Measurements from ENCODE around the gene GPS2.
A peak's percentile ranks its signal among the peaks of the same experiment; 100 is the strongest.
"Not testable (repeated sequence)": the region's sequence is repeated elsewhere in the genome, so short reads cannot be mapped to it uniquely, and the experiment has no call there.

Gene GPS2

DNA sequence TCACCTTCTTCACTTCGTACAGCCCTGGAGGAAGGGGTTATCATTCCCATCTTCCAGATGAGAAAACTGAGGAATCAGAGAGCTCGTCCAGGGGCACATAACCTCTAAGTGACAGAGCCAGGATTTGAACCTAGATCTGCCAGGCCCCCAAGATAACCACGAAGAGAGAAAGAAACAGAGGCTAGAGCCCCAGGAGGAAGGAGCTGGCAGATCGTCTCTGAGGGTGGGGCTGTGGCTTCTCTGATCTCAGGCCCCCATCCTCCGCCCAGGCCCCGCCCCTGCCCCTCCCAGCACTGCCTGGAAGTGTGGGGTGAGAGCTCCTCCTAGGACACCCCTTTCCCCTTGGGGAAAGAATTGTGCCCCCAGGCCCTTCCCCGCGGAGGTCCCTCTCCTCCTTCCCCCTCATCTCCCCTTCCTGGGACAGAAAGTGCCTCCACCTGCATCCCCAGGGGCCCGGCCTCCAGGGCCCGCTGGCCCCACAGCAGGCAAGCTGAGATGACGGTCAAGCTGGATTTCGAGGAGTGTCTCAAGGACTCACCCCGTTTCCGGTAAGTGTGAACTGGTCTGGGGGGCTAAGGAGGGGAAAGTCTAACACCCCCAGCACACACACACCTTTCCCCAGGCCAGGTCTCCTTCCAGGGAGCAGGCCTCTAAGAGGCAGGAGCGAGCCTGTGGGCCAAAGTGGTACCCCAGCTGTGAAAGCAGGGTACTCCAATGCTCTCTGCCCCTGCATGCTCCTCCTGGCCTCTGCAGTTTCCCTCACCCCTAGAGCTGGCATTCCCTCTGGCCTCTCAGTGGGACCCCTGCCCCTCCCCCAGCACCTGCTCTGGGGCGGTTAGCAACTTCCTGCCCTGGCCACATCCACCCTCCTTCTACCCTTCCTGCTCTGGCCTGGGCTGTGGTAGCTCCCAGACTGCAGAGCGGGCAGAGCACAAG lies 21.3 kb upstream of the GPS2 start, which contains the start of gene ACAP1:
Gene ACAP1, plus strand, starts transcription at position 290 of the 936 bp plus-strand sequence. Its CDS starts 206 bp downstream, at position 496.
- no peak for DNase-seq

DNA sequence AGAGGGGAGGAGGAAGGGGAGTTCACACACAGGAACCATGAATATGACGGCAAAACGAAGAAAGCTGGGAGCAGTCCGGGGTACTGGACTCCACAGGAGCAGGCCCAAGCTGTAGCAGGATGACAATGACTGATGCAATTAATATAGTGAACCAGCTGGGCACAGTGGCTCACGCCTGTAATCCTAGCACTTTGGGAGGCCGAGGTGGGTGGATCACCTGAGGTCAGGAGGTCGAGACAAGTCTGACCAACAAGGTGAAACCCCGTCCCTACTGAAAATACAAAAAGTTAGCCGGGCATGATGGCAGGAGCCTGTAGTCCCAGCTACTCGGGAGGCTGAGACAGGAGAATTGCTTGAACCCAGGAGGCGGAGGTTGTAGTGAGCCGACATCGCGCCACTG lies 20.6 kb upstream of the GPS2 start:
- not testable (repeated sequence) for DNase-seq

DNA sequence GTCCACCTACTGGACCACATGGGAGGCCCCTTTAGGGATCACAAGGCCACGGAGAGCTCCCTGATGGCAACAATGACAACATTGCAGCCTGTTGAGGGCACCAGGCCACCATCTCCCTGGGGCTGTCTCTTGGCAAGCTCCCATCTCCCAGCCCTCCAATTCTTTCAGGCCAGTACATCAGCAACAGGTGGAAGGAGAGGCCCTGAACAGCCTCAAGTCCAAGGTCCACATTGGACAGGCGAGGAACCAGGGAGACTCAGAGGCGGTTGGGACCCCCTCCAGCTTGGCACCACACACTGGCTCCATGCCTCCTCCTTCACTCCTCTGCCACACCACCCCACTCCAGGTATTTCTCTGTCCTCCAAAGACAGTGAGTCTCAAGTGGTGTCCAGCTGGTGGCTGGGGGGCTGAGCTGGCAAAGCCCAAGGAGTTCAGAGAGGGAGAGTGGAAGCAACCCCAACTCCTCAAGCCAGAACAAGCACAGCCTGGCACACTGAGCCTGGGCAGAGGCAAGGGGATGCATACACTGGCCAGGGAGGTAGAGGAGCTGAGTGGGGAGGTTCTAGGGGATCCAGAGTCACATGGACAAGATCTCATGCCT lies 19.9 kb upstream of the GPS2 start:
- DNase-seq, result no peak

DNA sequence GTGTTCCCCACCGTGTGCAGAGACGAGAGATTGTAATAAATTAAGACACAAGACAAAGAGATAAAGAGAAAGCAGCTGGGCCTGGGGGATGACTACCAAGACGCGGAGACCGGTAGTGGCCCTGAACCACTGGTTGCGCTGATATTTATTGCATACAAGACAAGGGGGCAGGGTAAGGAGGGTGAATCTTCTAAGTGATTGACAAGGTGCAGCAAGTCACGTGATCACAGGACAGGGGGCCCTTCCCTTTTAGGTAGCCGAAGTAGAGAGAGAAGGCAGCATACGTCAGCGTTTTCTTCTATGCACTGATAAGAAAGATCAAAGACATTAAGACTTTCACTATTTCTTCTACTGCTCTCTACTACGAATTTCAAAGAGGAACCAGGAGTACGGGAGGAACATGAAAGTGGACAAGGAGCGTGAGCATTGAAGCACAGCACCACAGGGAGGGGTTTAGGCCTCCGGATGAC lies 17.5 kb upstream of the GPS2 start:
- not testable (repeated sequence) for DNase-seq

DNA sequence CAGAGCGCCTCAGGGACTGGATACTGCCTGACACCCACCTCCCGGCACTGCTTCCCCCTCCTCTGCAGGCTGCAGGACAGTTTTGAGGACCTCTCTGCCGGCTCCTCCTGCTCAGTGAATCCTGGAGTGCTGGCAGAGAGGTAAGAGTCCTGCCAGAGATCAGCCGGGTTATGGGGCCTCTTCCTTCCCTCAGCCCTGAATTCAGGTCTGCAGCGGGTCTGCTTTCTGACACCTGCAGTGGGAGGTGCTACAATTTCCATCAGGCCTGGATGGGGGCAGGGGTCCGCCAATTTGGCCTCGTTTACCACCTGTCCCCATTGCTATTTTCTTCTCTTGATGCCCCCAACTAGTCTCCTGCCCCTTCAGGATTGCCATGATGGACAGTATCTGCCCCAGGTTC lies 17.0 kb upstream of the GPS2 start:
- DNase-seq, result no peak

DNA sequence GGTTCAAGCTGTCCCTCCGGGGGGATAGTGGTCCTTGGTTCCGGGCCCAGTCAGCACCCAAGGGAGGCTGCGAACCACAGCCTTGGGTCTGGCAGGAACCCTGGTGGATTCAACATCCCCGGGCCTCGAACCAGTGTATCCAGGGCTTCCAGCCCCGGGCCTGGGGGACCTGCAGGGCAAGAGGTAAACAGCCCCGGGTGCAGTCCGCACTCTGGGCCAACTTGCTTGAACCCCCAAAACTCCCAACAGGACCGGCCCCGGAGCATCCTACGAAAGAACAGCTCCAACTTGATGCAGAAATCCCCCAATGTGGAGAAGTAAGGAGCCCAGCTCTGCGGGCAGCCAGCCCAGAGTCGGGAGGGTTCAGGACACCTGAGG lies 15.5 kb upstream of the GPS2 start:
- DNase-seq, result no peak

DNA sequence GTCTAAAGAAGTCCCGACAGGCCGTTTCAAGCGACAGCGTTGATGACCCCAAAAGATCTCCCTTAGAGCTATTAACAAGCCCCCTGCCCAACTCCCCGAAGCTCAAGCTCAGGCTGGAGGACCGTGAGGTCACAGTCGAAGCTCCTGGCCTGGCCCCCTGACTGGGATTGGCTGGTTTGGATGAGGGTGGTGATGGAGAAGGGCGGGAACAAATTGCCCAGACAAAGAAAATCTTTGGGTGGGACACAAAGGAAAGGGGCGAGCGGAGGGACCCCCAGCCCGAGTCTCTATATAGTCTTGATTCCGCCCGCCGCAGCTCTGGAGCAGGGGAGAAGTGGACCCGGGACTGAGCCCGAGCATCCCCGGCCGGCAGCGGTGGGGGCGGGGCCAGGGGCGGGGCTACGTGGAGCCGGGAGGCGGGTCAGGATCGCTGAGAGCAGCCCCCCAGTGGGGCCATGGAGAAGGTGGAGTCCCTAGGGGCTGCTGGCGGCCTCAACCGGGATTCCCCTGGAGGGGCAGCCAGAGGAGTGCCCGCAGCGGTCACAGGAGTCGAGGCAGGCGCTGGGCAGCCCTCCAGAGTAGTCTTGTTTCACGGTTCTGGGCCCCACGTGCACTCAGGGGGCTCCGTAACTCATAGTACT lies 15.0 kb upstream of the GPS2 start:
- peak; percentile 72 for DNase-seq

DNA sequence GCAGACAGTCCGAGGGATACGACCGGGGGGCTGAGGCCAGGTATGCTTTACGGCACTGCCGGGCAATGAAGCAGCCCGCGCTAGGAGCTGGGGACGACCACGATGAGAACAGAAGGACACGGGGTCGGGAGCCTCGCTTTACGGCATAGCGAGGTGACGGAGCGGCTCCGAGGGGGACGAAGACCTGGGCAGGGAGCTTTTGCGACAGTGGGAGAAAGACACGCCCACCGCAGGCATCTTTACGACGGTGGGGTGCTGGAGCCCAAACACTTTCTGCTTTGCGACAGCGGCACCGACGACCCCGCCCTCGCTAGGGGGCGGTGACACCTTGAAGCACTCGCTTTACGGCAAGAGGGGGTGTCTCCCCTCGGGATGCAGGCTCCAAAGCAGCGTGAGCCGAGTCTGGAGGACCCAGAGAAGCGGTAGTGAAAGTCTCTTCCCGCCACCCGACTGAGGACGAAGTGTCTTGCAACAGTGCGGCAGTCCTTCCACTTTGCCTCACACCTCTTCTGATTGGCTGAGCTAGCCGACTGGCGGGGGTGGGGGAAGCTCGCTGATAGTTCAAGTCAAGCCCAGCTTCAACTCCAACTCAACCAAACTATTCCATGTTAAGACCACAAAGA lies 14.3 kb upstream of the GPS2 start:
- DNase-seq, result peak; percentile 99

DNA sequence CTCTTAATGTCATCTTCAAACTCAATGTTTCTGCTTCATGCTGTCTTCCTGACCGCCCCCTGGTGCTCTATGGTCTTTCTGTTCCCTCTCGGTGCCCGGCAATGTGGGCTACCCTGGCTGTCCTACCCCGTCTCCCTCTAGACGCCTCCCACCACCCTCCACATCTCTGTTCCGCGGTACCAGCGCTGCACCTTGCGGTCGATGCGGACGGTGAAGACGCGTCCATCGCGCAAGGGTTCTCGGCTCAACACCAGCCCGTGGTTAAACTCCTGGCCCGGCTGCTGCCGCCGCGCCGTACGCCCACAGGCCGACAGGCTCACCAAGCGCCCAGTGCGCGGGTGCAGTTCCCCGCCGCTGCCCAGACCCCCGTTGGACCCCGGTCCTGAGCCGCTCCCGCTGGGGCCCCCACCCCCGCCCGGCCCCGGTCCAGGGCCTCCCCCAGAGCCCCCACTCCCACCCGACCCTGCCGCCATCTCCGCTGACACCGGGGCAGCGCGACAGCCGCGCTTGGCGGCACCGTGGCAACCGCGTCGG lies 13.7 kb upstream of the GPS2 start, which contains the start of gene NEURL4:
Gene NEURL4, minus strand, starts transcription at position 496 of the 534 bp plus-strand sequence. Its CDS starts 23 bp downstream, at position 473.
- no peak for DNase-seq

DNA sequence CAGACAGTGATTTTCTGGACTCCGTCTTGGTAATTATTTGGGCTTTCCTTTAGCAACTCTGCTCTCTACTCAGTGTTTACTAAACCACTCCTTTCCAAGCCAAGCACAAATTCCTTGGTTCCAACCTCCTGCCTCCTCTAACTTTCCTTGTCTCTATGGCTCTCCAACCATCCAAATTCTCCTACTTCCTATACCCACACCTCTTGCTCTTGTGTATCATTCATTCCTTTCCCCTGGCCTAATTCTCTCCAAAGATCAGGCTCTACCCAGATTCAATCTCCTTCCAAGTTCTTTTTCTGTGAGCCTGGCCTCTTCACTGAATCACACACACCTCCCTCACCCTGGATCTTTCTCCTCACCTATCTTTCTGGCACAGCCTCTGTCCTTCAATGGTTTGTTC lies 12.8 kb upstream of the GPS2 start:
- no peak for DNase-seq

DNA sequence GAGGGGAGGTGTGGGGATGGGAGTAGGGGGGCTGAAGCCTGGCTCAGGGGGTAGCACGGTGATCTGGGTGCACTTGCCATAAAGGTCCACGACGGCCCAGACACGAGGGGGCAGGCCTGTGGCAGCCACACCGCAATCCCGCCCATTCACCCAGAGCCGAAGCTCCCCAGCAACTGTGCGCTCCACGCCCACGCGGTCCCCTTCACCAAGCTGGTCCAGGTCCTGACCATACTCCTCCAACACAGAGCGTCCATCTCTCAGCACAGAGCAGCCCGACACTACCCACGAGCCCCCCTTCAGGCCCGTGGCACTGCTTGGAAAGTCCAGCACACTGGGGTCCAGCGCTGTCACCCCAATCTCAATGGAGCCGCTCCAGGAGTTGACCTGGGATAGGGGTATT lies 12.3 kb upstream of the GPS2 start:
- DNase-seq, result no peak

DNA sequence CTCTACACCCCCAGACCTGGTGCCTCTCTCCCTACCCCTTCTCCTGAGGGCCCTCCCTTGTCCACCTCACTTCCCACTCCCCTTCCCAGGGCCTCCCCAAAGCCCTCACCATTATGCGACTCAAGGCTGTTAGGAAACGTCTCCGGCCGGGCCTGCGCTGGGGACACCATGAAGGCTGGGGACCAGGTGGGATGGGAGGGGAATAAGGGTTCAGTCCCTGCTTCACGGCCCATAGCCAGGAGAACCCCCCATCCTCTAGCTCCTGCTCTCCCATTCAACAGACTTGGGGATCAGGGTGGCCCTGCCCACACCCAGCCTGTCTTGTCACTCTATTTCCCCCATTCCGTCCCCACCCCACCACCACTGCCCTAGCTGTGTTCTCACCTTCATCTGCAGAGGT lies 11.9 kb upstream of the GPS2 start:
- no peak for DNase-seq

DNA sequence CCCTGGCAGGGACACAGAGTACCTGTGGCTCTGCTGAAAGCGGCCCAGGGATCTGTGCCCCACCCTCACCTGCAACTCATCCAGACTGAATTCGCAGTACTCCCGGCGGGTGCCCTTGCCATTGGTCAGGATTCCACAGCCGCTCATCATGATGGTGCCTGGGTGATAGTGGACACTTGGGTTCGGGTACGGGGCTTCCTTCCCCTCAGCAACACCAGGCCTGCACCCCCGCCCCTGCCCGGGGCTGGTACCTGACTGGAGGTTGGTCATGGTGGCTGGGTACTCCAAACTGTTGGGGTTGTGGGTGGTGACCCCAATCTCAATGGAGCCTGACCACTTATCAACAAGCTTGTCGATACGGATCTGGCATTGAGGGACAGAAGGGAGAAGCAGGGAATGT lies 11.0 kb upstream of the GPS2 start:
- no peak for DNase-seq

DNA sequence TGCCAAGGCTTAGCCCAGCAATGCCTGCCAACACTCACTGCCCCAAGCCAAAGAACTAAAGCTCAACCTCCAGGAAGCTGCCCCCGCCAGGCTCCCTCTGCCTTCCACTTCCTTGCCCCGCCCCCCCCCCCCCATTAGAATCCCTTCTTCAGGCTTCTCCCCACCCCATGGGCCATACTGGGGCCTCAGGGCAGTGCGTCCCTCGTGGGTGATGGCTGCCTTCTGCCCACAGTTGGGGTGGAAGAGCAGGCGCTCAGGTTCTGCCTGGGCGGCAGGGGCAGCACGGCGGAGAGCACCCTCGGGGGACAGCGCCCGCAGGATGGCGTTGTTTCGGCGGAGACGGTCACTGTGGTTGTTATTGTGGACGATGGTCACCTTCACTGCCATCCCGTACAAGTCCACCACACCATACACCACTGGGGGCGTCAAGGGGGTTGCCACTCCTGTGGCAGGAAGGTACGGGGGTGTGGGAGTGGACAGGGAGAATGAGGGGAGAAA lies 9.9 kb upstream of the GPS2 start:
- DNase-seq, result no peak

DNA sequence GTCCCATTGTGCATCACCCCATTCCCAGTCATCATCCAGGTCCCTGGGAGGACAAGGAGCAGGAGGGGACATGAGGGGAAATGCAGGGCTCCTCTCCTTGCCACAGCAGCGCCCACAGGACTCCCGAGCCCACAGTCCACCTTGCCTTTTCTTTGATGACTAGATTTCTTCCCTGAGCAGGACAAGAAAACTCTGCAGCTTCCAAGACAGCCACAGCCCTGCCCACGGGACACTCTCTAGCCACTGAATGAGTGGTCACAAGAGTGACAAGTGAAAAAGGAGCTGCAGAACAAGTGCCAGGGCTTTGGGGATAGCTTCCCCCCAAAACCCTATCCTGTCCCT lies 9.2 kb upstream of the GPS2 start:
- no peak for DNase-seq

DNA sequence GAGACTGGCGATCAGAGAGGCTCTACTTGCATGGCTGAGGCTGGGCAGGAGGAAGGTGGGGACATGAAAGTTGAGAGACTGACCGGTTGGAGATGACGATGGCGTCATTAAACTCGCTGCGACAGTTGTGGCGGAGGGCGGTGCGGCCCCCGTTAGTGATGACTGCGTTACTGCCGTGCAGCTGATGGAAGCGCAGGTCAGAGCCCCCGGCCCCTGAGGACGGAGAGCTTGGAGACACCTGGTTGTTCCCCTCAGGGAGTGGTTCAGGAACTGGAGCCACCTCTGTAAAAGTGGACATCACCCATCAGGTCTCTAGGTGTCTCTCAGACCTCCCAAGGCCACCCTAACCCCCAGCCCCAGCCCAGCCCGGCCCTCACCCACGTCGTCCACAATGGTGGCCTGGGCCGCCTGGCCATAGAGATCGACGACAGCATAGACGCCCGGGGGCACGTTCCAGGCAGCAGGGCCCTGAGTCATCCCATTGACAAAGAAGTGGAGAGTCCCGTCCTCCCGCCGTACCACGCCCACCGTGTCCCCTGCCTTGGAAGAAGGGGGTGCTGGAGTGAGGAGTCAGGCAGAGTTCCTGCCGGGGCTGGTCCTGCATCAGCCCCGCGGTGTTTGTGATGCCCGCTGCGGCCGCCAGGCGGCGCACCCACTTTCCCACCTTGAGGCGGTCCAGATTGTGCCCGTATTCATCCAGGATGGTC lies 8.7 kb upstream of the GPS2 start:
- DNase-seq, result no peak

DNA sequence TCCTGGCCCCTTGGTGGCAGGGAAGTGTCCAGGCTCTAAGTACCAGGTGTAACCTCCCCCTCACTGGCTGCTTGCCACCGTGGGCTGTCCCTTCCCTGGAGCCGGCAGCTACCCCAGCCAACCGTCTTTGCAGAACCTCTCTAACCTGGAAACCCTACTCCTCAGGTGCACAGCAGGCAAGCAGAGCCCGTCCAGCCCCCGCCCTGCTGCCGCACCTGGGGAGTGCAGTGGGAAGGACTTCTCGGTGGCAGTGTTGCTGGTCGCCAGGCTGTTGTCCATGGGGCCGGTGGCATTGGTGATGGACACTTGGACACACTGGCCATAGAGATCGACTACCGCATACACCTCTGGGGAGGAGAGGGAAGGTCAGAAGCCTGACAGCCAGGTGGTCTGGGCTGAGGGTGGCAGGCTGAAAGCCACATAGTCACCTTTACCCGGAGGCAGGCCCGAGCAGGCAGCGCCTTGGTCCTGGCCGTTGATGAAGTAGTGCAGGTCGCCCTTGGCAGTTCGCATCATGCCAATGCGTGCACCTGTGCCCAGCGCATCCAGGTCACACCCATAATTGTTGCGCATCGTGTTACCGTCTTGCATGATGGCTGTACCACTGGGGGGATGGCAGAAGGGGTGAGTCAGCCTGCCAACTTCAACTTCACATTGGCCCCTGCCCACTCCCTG lies 7.5 kb upstream of the GPS2 start:
- DNase-seq, result no peak

DNA sequence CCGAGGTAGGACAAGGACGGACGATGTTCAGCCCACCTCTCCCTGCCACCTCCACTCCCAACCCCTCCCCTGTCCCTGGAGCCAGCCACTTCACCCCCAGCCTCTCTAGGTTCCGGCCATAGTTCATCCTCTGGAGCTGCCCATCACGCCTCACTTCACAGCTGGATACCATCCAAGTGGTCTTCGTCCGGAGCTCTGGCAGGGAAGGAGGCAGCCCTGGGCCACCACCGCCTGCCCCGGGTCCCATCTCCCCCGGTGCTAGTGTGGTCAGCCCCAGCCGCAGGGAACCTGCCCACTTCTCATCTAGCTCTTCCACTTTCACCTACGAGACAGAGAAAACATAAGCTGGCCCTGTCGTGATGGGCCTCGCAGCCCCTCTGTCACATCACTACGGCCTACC lies 6.3 kb upstream of the GPS2 start:
- no peak for DNase-seq

DNA sequence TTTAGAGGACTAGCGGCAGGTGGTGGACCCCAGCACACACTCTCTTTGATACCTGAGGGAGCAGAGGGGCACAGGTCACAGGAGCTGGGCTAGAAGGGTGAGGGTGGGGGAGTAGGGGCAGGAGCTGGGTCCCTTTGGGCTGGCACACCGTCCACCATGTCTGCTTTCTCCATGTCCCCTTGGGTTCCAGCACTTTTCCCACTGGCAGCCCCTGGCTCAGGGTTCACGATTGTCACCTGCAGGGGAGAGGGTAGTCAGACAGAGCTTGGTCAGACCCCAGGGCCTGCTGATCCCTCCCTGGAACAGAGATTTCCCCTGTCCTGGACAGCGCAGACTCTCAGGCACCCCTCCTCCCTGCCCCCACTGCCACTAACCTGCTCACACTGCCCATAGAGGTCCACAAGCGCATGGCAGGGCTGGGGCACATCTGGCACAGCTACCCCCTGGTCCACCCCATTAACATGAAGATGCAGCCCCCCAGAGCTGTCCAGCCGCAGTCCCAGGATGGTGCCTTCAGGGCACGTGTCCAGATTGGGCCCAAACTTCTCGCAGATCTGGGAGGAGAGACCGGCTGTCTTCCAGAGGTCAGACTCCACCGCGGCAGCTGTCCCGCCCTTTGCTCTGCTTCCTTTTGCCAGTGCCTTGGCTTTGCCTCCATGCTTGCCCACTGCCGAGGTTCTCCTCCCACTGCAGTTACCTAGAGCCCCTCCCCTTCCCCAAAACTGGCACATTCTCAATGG lies 3.1 kb upstream of the GPS2 start:
- no peak for DNase-seq

DNA sequence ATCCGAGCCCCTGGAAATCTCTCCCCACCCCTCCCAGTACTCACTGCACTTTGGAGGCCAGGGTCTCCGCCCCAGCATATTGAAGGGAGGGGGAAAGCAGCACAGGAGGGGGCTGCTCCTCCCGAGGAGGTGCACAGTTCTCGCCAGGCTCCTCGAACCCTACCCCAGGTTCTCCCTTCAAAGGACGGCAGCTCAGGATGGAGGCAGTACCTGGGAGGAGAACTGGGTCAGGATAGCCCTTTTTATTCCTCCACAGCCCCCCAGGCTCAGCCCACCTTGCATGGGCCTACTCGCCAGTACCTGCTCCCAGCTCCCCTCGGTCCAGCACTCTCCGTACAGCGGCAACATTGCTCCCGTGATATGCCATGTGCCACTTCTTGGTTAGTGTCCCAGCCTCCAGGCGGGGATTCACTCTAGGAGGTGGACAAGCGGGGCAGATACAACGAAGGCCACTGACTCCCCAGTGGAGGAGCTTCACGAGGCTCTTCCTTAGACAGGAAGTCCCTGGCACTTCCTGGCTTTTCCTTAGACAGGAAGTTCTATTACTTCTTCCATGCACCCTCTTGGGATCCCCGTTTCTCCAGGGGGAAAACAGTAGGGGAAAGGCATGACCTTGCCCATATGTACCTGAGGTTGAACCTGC lies 2.1 kb upstream of the GPS2 start:
- no peak for DNase-seq
